ENCODE measurements around the gene RAB11FIP4.

RAB11FIP4 gene

GRCh38 chr17:31556969-31557645 lies 165.6 kb downstream of the RAB11FIP4 start:
- no peak for DNase-seq

GRCh38 chr17:31558748-31559583 lies 167.5 kb downstream of the RAB11FIP4 start:
- peak; percentile 30 for DNase-seq

- no peak for DNase-seq
Measured at GRCh38 chr17:31559584-31560501, 168.4 kb downstream of the RAB11FIP4 start.

GRCh38 chr17:31560616-31561235 lies 169.3 kb downstream of the RAB11FIP4 start:
- DNase-seq: no peak

GRCh38 chr17:31561469-31562375 lies 170.2 kb downstream of the RAB11FIP4 start:
- DNase-seq: no peak

GRCh38 chr17:31562376-31562840 lies 170.9 kb downstream of the RAB11FIP4 start:
- DNase-seq: no peak

- no peak for DNase-seq
Measured at GRCh38 chr17:31564291-31564690, 172.8 kb downstream of the RAB11FIP4 start.

- no peak for DNase-seq
Measured at GRCh38 chr17:31564883-31565301, 173.4 kb downstream of the RAB11FIP4 start.

- no peak for DNase-seq
Measured at GRCh38 chr17:31565652-31566051, 174.2 kb downstream of the RAB11FIP4 start.

GRCh38 chr17:31566247-31566991 lies 174.9 kb downstream of the RAB11FIP4 start:
- no peak for DNase-seq

GRCh38 chr17:31566992-31567373 lies 175.5 kb downstream of the RAB11FIP4 start:
- no peak for DNase-seq

- no peak for DNase-seq
Measured at GRCh38 chr17:31568121-31568520, 176.6 kb downstream of the RAB11FIP4 start.

- no peak for DNase-seq
Measured at GRCh38 chr17:31568539-31568938, 177.1 kb downstream of the RAB11FIP4 start.

GRCh38 chr17:31570231-31570630 lies 178.8 kb downstream of the RAB11FIP4 start:
- DNase-seq: no peak

GRCh38 chr17:31570951-31571892 lies 179.7 kb downstream of the RAB11FIP4 start:
- DNase-seq: no peak

- no peak for DNase-seq
Measured at GRCh38 chr17:31572341-31572740, 180.9 kb downstream of the RAB11FIP4 start.

- no peak for DNase-seq
Measured at GRCh38 chr17:31573047-31573446, 181.6 kb downstream of the RAB11FIP4 start.

GRCh38 chr17:31573861-31574260 lies 182.4 kb downstream of the RAB11FIP4 start:
- DNase-seq: no peak

- DNase-seq: no peak
Measured at GRCh38 chr17:31574458-31574857, 183.0 kb downstream of the RAB11FIP4 start.

- DNase-seq: no peak
Measured at GRCh38 chr17:31575043-31575442, 183.6 kb downstream of the RAB11FIP4 start.
